GM23338 (cell line): ENCODE results near the gene SLC35B4. TPM values are rescaled to one million over a fixed set of nuclear protein-coding genes. Genes with fewer than 3 reads are reported as not detected.

Source experiments
- ATAC-seq: fragments of 200-7000 bp; cut with Tn5 transposase; 3 replicates; pipeline ENCODE4 v1.9.1; 2020
- DNase-seq: peaks from one replicate; pipeline ENCODE4 v3.0.0-alpha.2; 2015; ENCODE audit warnings: low spot score
- H2AFZ ChIP-seq: fragments of 200-600 bp; sonication (generic); 2 replicates; pipeline ENCODE4 v1.8.0; 2016; ENCODE audit warnings: antibody characterized with exemption, mild to moderate bottlenecking, moderate library complexity
- H3F3A ChIP-seq: fragments of 200-600 bp; sonication (generic); replicated peaks from 2 replicates; pipeline ENCODE4 v1.8.0; 2017; ENCODE audit warnings: antibody characterized with exemption, mixed run types, low read depth
- H3K27ac ChIP-seq: fragments of 200-600 bp; sonication (generic); 2 replicates; pipeline ENCODE4 v1.6.1; 2016; ENCODE audit warnings: low read depth
- H3K27me3 ChIP-seq: fragments of 200-600 bp; sonication (generic); 2 replicates; pipeline ENCODE4 v1.8.0; 2016; ENCODE audit warnings: mild to moderate bottlenecking, mixed run types, moderate library complexity; ENCODE audit not compliant: insufficient read depth
- H3K36me3 ChIP-seq: fragments of 200-600 bp; sonication (generic); 2 replicates; pipeline ENCODE4 v1.8.0; 2016; ENCODE audit warnings: mild to moderate bottlenecking; ENCODE audit not compliant: insufficient read depth
- H3K4me1 ChIP-seq: fragments of 200-600 bp; sonication (generic); 2 replicates; pipeline ENCODE4 v1.8.0; 2016; ENCODE audit warnings: mild to moderate bottlenecking, moderate library complexity; ENCODE audit not compliant: insufficient read depth
- H3K4me2 ChIP-seq: fragments of 200-600 bp; sonication (generic); 2 replicates; pipeline ENCODE4 v1.7.1; 2017; ENCODE audit warnings: mixed run types
- H3K4me3 ChIP-seq: fragments of 200-600 bp; sonication (generic); 2 replicates; pipeline ENCODE4 v1.6.1; 2016; ENCODE audit warnings: mixed run types
- H3K79me2 ChIP-seq: fragments of 200-600 bp; sonication (generic); replicated peaks from 2 replicates; pipeline ENCODE4 v1.8.0; 2017; ENCODE audit warnings: mild to moderate bottlenecking; ENCODE audit not compliant: insufficient read depth
- H3K9me2 ChIP-seq: fragments of 200-600 bp; sonication (generic); 2 replicates; pipeline ENCODE4 v1.8.0; 2017; ENCODE audit not compliant: insufficient read depth
- H4K20me1 ChIP-seq: fragments of 200-600 bp; sonication (generic); replicated peaks from 2 replicates; pipeline ENCODE4 v1.8.0; 2017; ENCODE audit warnings: mild to moderate bottlenecking; ENCODE audit not compliant: insufficient read depth
- H3K27ac Mint-ChIP-seq: 2 replicates; pipeline ENCODE4 v1.8.0; 2020; ENCODE audit warnings: inconsistent platforms, mild to moderate bottlenecking, moderate library complexity, mixed read lengths
- H3K27me3 Mint-ChIP-seq: 3 replicates; pipeline ENCODE4 v1.8.0; 2022; ENCODE audit warnings: low read depth, mild to moderate bottlenecking, moderate library complexity, mixed read lengths, inconsistent platforms; ENCODE audit not compliant: insufficient read depth, poor library complexity
- H3K36me3 Mint-ChIP-seq: 3 replicates; pipeline ENCODE4 v1.8.0; 2021; ENCODE audit warnings: low read depth, mild to moderate bottlenecking, inconsistent platforms, moderate library complexity, mixed read lengths
- H3K4me1 Mint-ChIP-seq: 3 replicates; pipeline ENCODE4 v1.8.0; 2020; ENCODE audit warnings: mild to moderate bottlenecking, inconsistent platforms, mixed read lengths
- H3K4me3 Mint-ChIP-seq: 3 replicates; pipeline ENCODE4 v1.8.0; 2021; ENCODE audit warnings: moderate library complexity, mild to moderate bottlenecking, inconsistent platforms, mixed read lengths
- H3K9me3 Mint-ChIP-seq: 3 replicates; pipeline ENCODE4 v1.8.0; 2020; ENCODE audit warnings: moderate library complexity, mild to moderate bottlenecking, inconsistent platforms, mixed read lengths
- CREB1 ChIP-seq: fragments of 250-450 bp; sonication (Bioruptor Pico); IDR thresholded peaks from 2 replicates; pipeline ENCODE4 v1.5.0; 2020; ENCODE audit warnings: low read depth, mild to moderate bottlenecking, moderate library complexity
- EZH2 ChIP-seq: fragments of 200-600 bp; sonication (generic); IDR thresholded peaks from one replicate; pipeline ENCODE4 v1.8.0; 2017; ENCODE audit warnings: antibody characterized with exemption, mild to moderate bottlenecking, low read depth; ENCODE audit not compliant: unreplicated experiment
- EZH2phosphoT487 ChIP-seq: fragments of 200-600 bp; sonication (generic); IDR thresholded peaks from one replicate; pipeline ENCODE4 v1.8.1; 2018; ENCODE audit warnings: antibody characterized with exemption; ENCODE audit not compliant: unreplicated experiment
- JUNB ChIP-seq: IDR thresholded peaks from one replicate; pipeline ENCODE4 v1.6.1; 2016; ENCODE audit warnings: antibody characterized with exemption; ENCODE audit not compliant: unreplicated experiment
- POLR2AphosphoS5 ChIP-seq: IDR thresholded peaks from 2 replicates; pipeline ENCODE4 v1.6.1; 2016; ENCODE audit warnings: antibody characterized with exemption, low read depth
- ZNF114 ChIP-seq: fragments of 250-450 bp; sonication (Bioruptor Pico); IDR thresholded peaks from 2 replicates; pipeline ENCODE4 v1.5.0; 2020; ENCODE audit warnings: mild to moderate bottlenecking, moderate library complexity
- ZNF331 ChIP-seq: fragments of 250-450 bp; sonication (Bioruptor Pico); IDR thresholded peaks from 2 replicates; pipeline ENCODE4 v1.5.0; 2020; ENCODE audit warnings: low read depth, mild to moderate bottlenecking, moderate library complexity
- polyA plus RNA-seq: library from polyadenylated mRNA; unstranded; fragments of >200 nt; fragmentation: Nextera tagmentation; extraction: Ambion mirVana; gene quantifications from 2 replicates; pipeline ENCODE4 v1.2.1, GENCODE V29; 2016
- total RNA-seq: library from RNA; depleted of rRNA; stranded (reverse); fragments of >200 nt; shearing (Covaris generic); gene quantifications from 2 replicates; pipeline ENCODE4 v1.2.3, GENCODE V29; 2014
- TF ChIP-seq, protein P1 (sequence below): IDR thresholded peaks from 2 replicates; pipeline ENCODE4 v1.6.1; 2016; ENCODE audit warnings: antibody characterized with exemption
- TF ChIP-seq, protein P2 (sequence below), 2 experiments: fragments of 200-600 bp in 1 of 2; sonication (generic) in 1 of 2; conservative IDR thresholded peaks; 2 replicates each; pipeline versions ENCODE4 v1.5.1 to v1.6.1; 2016 to 2017; ENCODE audit warnings: antibody characterized with exemption in 2 of 2, low read depth in 2 of 2, mild to moderate bottlenecking in 2 of 2, moderate library complexity in 1 of 2
- TF ChIP-seq, protein P3 (sequence below): fragments of 250-450 bp; sonication (Bioruptor Pico); IDR thresholded peaks from 2 replicates; pipeline ENCODE4 v1.5.0; 2020; ENCODE audit warnings: mild to moderate bottlenecking, moderate library complexity

The SLC35B4 gene
- total and polyA plus RNA-seq, 2 experiments from 2014 or later, result 22.6 to 29.7 TPM

DNA sequence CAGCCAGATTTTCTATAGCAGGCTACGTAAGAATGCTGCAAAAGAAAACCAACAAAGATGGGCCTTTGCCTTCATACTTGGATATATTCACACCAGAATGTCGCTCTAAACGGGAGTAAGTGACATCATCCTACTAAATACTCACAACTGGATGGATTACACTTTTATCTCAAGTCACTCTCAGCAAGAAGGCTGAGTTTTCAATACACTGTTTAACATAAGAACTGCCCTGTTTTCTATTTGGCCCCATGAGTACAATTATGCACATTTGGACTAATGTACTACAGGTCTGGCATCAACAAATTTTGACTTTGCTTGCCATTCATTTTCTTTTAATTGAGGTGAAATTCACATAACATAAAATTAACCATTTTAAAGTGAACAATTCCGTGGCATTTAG is 8.2 kb downstream of the SLC35B4 start:
- H3K27me3 Mint-ChIP-seq, result no peaks in the 10 kb centered on the region
- H3K9me3 Mint-ChIP-seq, result no peaks in the 10 kb centered on the region
- no peak overlapping the region for H3K27ac ChIP-seq
- H3K79me2 ChIP-seq, result peaks cover 5% of the 10 kb centered on the region; the same call in 1 of the 2 replicates
- no peak overlapping the region for H2AFZ ChIP-seq
- no peaks in the 10 kb centered on the region for H3K9me2 ChIP-seq
- H3K36me3 Mint-ChIP-seq, result peaks cover 25% of the 10 kb centered on the region; the same call in 2 of the 3 replicates
- DNase-seq, result no peak
- no peak overlapping the region for H3K4me2 ChIP-seq
- H3K4me3 ChIP-seq, result no peak overlapping the region
- H3K4me3 Mint-ChIP-seq, result no peak overlapping the region
- no peak overlapping the region for H3K27ac Mint-ChIP-seq
- no peaks in the 10 kb centered on the region; the same call in 1 of the 2 replicates for H3K36me3 ChIP-seq
- H4K20me1 ChIP-seq, result peaks cover 8% of the 10 kb centered on the region; the same call in 1 of the 2 replicates
- no peaks in the 10 kb centered on the region for H3K4me1 Mint-ChIP-seq
- H3F3A ChIP-seq, result no peaks in the 10 kb centered on the region
- TF ChIP-seq, protein P1, sequence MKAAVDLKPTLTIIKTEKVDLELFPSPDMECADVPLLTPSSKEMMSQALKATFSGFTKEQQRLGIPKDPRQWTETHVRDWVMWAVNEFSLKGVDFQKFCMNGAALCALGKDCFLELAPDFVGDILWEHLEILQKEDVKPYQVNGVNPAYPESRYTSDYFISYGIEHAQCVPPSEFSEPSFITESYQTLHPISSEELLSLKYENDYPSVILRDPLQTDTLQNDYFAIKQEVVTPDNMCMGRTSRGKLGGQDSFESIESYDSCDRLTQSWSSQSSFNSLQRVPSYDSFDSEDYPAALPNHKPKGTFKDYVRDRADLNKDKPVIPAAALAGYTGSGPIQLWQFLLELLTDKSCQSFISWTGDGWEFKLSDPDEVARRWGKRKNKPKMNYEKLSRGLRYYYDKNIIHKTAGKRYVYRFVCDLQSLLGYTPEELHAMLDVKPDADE, result no peak
- TF ChIP-seq EZH2phosphoT487 (no peak), CREB1 (CRISPR knock-in tag) (no peak), ZNF114 (CRISPR knock-in tag) (no peak), EZH2 (no peak), ZNF331 (CRISPR knock-in tag) (no peak), JUNB (no peak), POLR2AphosphoS5 (no peak)
- TF ChIP-seq, protein P2, sequence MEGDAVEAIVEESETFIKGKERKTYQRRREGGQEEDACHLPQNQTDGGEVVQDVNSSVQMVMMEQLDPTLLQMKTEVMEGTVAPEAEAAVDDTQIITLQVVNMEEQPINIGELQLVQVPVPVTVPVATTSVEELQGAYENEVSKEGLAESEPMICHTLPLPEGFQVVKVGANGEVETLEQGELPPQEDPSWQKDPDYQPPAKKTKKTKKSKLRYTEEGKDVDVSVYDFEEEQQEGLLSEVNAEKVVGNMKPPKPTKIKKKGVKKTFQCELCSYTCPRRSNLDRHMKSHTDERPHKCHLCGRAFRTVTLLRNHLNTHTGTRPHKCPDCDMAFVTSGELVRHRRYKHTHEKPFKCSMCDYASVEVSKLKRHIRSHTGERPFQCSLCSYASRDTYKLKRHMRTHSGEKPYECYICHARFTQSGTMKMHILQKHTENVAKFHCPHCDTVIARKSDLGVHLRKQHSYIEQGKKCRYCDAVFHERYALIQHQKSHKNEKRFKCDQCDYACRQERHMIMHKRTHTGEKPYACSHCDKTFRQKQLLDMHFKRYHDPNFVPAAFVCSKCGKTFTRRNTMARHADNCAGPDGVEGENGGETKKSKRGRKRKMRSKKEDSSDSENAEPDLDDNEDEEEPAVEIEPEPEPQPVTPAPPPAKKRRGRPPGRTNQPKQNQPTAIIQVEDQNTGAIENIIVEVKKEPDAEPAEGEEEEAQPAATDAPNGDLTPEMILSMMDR (conservative IDR thresholded peaks at IDR 0.05; ENCODE audit: low read depth in 2 of 2), result no peak
- TF ChIP-seq, protein P3, sequence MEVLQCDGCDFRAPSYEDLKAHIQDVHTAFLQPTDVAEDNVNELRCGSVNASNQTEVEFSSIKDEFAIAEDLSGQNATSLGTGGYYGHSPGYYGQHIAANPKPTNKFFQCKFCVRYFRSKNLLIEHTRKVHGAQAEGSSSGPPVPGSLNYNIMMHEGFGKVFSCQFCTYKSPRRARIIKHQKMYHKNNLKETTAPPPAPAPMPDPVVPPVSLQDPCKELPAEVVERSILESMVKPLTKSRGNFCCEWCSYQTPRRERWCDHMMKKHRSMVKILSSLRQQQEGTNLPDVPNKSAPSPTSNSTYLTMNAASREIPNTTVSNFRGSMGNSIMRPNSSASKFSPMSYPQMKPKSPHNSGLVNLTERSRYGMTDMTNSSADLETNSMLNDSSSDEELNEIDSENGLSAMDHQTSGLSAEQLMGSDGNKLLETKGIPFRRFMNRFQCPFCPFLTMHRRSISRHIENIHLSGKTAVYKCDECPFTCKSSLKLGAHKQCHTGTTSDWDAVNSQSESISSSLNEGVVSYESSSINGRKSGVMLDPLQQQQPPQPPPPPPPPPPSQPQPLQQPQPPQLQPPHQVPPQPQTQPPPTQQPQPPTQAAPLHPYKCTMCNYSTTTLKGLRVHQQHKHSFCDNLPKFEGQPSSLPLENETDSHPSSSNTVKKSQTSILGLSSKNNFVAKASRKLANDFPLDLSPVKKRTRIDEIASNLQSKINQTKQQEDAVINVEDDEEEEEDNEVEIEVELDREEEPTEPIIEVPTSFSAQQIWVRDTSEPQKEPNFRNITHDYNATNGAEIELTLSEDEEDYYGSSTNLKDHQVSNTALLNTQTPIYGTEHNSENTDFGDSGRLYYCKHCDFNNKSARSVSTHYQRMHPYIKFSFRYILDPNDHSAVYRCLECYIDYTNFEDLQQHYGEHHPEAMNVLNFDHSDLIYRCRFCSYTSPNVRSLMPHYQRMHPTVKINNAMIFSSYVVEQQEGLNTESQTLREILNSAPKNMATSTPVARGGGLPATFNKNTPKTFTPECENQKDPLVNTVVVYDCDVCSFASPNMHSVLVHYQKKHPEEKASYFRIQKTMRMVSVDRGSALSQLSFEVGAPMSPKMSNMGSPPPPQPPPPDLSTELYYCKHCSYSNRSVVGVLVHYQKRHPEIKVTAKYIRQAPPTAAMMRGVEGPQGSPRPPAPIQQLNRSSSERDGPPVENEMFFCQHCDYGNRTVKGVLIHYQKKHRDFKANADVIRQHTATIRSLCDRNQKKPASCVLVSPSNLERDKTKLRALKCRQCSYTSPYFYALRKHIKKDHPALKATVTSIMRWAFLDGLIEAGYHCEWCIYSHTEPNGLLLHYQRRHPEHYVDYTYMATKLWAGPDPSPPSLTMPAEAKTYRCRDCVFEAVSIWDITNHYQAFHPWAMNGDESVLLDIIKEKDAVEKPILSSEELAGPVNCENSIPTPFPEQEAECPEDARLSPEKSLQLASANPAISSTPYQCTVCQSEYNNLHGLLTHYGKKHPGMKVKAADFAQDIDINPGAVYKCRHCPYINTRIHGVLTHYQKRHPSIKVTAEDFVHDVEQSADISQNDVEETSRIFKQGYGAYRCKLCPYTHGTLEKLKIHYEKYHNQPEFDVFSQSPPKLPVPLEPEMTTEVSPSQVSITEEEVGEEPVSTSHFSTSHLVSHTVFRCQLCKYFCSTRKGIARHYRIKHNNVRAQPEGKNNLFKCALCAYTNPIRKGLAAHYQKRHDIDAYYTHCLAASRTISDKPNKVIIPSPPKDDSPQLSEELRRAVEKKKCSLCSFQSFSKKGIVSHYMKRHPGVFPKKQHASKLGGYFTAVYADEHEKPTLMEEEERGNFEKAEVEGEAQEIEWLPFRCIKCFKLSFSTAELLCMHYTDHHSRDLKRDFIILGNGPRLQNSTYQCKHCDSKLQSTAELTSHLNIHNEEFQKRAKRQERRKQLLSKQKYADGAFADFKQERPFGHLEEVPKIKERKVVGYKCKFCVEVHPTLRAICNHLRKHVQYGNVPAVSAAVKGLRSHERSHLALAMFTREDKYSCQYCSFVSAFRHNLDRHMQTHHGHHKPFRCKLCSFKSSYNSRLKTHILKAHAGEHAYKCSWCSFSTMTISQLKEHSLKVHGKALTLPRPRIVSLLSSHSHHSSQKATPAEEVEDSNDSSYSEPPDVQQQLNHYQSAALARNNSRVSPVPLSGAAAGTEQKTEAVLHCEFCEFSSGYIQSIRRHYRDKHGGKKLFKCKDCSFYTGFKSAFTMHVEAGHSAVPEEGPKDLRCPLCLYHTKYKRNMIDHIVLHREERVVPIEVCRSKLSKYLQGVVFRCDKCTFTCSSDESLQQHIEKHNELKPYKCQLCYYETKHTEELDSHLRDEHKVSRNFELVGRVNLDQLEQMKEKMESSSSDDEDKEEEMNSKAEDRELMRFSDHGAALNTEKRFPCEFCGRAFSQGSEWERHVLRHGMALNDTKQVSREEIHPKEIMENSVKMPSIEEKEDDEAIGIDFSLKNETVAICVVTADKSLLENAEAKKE (CRISPR knock-in tag), result no peak
- H3K4me1 ChIP-seq, result no peaks in the 10 kb centered on the region
- H3K27me3 ChIP-seq, result no peaks in the 10 kb centered on the region
- ATAC-seq, result no peak
